GM21423 (cell line): Measurements from ENCODE around the gene VSIG10L.

Experiments
- ATAC-seq: cut with Tn5 transposase; IDR thresholded peaks from one replicate; pipeline ENCODE4 v1.9.1; 2021; ENCODE audit warnings: mild to moderate bottlenecking, moderate library complexity; ENCODE audit not compliant: unreplicated experiment

Gene VSIG10L

DNA sequence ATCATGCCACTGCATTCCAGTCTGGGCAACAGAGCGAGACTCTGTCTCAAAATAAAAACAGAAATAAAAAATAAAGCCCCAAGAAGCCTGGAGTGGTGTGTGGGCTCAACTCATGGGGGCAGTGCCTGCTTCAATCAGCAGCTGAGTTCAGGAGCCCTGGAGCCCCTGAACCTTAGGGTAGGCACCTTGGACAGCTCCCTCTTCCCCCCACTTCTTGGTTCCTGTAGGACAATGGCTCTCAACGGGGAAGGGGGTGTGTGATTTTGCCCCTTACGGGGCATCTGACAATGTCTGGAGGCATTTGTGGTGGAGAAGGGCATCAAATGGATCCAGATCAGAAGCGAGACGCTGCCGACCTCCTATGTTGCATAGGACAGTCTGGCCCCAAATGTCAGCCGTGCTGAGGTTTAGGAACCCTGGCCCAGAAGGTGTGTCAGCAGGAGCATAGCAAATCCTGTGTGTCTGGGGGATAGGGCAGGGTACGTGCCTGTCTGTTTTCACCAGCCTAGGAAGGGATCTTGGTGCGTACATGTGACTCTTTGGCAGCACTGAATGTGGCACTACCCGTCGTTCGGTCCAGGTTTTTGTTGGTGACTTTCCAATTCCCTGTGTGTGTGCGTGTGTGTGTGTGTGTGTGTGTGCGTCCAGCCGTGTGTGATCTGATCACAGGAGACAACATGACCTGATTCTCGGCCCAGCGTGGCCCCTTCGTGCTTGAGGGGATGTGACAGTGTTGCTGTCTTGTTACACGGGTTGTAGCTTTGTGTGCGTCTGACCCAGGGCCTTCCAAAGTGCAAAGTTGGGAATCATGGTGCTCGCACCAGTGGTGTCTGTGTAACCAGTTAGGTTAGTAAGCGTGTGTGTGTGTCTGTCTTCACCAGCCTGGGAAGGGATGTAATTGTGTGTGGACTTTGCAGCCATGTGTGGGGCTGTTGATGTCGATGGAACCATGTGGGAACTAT is 23.0 kb downstream of the VSIG10L start:
- no peak for ATAC-seq

DNA sequence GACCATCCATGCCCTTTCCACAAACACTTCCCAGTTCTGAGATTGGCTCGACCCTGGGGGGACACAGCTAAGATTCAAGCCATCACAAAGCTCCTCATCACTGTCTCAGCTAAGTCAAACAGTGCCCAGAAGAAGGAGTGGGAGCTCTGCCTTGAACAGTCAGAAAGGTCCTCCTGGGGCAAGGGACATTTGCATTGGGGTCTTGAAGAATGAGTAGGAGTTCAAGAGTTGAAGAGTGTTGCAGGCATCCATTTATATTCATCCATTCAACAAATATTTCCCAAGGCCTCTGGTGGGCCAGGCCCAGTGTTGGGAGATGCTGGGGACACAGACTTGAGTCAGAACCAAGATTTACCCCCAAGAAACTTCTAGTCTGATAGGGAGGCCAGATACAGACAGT is 24.0 kb downstream of the VSIG10L start:
- no peak for ATAC-seq

DNA sequence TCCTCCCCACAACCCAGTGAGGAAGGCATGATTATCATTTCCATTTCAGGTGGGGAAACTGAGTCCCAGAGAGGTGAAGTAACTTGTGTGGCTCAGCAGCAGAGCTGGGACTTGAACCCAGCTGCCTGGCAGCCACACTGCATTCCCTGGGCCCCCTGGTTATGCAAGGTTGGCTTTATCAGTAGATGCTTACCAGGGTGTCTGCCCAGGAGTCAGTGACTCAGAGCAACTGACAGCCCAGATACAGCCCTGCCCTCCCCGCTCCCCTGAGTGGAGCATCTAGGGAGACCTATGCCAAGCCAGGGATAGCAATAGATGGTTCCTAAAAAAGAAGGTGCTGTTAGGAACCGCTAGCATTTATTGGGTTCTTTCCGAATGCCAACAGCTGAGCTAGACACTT is 24.6 kb downstream of the VSIG10L start:
- ATAC-seq, result no peak

DNA sequence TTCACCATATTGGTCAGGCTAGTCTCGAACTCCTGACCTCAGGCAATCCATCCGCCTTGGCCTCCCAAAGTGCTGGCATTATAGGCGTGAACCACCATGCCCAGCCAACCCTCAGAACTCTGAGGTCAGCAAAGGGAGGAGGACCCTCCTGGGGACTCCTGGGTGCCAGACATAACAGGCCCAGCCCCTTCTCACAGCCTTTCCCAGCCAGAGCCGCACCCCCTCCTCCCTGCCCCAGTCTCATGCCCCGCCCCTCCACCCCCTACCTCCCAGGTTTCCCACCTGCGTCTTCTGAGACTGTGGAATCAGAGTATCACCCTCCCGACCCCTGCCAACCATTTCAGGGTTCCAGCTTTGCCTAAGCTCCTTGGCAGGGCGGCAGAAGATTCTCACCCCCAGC is 25.3 kb downstream of the VSIG10L start:
- no peak for ATAC-seq

DNA sequence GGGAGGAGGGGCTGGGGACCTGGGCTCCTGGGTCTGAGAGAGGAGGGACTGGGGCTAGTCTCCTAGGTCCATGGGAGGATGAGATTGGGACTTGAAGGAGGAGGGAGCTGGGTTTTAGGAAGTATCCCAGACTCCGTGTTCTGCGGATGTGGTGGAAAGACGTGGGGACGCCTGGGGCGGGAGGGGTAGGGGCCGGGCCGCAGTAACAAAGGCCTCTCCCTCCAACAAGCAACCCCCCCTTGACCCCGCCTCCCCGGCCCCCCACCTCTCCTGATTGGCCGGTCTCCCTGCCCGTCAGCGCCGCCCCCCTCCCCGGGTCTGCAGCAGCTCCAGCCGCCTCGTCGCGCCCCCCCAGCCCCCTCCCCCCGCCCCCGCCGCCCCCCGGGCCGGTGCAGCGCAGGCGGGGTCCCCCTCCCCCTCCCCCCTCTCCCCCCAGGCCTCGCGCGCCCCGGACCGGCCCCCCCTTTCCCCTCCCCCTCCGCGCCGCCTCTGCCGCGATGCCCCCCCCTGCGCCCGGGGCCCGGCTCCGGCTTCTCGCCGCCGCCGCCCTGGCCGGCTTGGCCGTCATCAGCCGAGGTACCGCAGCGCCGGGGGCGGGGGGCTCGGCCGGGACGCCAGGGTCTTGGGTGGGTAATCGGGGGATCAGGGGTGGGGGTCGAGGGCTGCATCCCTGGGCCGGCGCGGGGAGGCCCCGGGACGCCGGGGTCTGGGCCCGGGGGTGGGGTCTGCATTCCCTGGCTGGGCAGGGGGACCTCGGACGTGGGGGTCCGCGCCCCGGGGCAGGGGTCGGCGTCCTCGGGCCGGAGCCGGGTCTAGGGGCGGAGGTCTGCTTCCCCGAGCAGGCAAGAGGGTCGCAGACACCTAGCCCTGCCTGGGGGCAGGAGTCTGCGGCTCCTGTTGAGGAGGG is 30.3 kb downstream of the VSIG10L start, which contains the start of gene IGLON5:
IGLON5 (plus strand) TSS at position 294 of the 907 bp plus-strand sequence; CDS start at position 498, 204 bp downstream.
- no peak for ATAC-seq

DNA sequence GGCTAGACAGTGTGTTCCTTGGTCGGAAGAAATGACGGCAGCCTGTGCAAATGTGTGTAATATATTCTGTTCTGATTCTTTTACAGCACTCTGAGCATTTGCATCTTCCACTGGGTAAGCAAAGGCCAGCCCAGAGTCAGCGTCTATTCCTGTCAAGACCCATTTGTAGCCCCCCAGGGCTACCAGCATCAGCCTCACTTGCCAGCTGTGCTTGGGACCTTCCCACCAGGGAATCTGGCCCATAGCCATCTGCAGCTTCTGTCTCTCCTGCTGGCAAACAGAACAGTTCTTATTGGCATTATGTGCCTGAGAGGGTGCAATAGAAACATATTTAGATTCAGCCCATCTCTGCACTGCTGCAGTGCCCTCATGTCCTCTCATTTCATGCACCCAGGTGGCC is 36.5 kb downstream of the VSIG10L start:
- no peak for ATAC-seq

DNA sequence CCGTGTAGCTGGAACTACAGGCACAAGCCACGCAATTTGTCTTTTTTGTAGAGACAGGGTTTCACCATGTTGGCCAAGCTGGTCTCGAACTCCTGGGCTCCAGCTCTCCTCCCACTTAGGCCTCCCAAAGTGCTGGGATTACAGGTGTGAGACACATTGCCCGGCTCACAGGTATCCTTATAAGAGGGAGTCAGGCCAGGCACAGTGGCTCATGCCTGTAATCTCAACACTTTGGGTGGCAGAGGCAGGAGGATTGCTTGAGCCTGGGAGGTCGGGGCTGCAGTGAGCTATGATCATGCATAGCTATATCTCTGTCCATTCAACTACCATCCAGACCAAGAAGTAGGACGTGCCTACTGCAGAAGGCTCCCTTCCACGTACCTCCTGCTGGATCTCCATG is 40.7 kb downstream of the VSIG10L start:
- no peak for ATAC-seq

DNA sequence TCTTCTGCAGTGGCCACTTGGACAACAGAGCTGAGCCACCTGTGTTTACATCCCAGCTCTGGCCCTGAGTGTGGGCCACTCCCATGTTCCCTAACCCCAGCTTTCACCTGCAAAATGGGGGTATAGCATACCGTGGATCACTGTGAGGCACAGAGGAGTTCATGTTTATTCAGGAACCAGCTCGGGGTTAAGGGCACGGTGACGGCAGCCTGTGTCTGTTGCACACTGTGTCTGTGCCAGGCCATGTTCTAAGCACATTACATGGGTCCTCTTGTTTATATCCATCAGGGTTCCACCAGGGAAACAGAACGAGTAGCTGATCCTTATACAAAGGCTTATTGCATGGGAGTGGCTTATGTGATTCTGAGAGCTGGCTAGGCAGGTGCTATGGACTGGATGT is 44.5 kb downstream of the VSIG10L start:
- no peak for ATAC-seq

DNA sequence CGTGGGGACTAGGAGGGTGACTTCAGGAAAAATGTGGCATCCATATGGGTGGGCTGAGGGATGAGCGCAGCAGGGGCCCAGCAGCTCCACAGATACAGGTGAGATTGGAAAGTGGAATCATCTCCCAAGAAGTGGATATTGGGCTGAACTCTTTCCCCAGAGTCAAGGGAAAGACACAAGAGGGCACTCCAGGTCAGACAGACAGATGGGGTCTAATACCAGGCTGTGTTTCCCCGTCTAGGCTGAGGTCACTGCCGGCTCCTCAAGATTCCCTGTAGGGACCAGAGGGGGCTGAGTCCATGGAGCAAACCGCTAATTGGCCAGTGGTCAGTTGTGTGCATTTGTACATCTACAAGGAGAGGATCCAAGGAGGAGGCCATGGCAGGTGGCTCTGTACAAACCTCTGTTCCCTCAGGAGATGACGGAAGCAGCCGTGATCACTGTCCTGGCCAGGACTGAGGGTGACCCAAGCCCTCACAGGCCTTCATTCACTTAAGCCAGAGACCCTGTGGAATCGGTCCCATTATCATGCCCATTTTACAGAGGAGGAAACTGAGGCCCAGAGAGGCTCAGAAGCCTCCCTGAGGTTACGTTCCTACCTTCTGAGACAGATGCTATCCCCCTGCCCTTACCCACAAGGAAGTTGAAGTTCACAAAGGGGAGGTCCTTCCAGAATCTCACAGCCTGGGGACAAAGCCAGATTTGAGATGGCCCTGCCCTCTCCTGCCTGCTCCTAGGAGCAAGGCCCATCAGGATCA is 45.4 kb downstream of the VSIG10L start:
- ATAC-seq, result no peak

DNA sequence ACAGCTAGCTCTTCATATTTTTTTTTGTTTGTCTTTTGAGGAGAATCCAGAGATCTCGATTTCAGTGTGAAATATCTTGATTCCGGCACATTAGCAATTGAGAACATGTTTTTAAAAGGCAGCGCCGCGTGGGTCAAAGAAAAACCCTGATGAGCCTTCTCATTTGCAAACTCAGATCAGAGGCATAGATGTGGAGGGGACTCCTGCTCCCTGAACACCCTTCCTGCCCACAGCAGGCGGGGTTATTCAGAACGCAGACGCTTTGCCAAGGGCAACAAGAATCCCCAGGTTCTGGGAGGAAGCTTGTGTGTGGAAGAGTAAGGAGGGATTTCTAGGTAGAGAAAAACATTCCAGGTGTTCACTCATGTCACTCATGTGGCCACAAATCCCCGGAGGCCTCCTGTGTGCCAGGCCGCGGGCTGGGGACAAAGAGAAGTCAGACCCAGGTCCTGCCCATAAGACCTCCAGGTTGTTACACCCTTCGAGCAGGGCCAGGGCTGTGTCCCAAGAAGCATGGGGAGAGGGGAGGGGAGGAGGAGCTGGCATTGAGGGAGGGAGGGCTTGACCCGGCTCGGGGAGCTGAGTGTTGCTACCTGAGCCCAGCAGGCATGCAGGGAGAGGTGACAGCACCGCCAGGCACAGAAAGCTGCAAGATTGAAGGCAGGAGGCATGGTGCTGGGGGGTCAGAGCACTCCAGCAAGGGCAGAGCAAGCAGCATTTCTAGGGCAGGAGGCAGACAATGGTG is 46.4 kb downstream of the VSIG10L start:
- no peak for ATAC-seq

DNA sequence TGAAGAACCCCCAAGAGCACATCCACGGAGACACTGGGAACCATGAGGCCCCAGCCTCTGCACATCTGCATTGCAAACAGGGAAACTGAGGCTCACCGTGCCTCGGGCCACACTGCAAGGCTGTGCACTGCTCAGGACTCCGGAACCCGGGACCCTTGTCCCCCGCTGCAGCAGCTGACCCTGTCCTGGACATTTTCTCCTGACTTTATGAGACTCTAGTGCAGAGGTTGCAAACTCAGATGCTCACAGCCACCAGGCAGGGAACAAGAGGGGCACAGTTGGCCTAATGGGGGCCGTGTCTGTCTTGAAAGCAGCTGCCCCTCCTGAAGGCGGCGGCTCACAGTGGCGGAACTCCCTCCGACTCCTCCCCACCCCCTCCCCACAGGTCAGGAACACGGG is 47.0 kb downstream of the VSIG10L start:
- ATAC-seq, result no peak

DNA sequence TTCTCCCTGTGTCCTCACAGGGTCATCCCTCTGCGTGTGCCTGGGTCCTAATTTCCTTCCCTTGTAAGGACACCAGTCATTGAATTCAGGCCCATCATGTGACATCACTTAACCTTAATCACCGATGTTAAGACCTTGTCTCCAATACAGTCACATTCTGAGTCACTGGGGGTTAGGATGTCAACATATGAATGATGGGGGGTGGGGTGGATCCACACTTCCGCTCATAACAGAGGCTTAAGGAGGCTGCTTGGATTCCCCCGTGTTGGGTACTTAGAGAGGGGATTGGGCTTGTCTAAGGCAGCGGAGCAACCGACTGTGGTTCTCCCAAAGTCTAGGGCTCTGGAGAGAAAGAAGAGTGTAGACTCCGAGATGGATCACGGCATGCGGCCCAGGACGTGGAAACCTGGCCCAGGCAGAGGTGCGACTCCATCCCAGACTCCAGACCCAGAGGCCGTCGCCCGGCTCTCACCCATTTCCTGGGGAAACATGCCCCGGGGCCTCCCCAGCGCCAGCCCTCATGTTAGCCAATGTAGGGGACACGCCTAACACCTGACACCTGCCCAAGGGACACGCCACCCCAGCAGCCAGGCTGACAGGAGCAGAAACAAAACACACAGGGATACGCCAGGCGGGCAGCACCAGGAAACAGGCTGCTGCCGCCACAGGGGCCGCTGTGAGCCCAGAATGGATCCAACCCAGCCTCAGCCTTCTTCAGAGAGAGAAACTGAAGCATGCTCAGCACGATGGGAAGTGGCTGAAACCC is 47.5 kb downstream of the VSIG10L start:
- no peak for ATAC-seq

DNA sequence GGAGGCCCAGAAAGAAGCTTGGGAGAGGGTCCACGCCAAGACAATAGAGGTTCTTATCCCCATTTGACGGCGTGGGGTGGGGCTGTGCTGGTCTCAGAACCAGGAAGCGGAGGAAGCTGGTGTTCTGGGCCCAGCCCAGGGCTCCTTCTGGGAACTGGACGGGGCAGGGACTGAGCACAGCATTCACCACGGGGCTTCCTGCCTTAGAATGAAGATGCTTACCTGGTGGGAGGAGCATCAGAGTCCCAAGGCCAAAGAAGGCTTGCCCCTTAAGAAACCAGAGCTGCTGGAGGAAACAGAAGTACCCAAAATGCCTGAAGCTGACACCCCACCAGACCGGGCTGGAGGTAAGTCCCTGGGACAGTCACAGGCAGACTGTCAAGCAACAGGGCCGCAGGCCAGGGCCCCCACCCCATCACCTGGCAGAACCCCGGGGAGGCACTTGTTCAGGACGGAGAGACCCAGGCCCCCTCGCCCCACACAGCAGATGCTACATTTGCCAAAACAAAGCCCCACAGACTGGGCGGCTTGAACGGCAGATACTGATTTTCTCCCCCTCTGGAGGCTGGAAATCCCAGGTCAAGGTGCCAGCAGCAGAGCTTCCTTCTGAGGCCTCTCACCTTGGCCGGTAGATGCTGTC is 48.2 kb downstream of the VSIG10L start:
- ATAC-seq, result no peak

DNA sequence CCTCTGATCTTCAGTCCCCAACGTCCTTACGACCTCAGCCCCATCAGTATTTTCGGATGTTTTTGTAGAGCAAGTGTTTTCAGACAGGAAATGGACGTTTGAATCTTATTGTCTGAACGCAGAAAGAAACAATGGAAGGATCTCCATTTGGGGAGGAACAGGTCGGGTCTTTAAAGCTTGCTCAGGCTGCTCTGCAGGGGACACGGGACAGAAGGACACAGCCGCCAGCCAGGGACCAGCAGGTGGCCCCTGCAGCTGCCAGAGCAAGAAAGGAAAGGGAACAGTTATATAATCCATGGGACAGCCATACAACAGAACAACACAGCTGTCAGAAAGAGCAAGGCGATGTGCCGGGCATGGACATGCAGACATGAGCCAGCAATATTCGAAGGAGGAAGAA is 49.0 kb downstream of the VSIG10L start:
- no peak for ATAC-seq

DNA sequence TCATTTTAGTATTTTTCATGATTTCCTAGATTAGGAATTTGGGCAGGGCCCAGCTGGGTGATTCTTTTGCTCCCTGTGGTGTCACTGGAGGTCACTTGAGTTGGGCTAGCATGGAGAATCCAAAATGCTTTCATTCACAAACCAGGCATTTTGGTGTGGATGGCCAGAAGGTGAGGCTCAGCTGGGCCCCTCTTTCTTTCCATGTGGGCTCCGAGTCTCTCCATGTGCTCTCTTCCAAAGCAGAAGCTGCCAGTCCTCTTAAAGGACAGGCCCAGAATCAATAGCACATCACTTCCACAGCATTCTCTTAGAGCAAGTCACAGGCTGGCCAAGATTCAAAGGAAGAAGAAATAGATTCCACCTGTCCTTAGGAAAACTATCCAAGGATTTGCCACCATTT is 52.3 kb downstream of the VSIG10L start:
- no peak for ATAC-seq

DNA sequence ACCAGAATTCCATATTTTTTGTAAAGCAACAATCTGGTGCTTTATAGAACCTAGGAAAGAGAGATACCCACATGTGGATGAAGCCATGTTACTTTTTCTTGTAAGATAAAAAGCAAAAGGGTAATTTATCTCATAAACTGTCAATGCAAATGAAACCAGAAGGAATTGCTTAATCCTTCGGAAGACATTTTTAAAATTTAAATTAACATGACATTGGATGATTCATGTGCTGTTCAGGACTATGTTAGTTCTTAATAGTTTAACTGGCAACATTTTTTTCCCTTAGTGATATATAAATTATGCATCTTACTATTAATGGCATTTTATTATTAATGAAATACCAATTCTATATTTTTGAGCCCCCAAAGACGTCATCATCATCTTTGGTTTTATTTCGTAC is 56.3 kb downstream of the VSIG10L start:
- ATAC-seq, result no peak

DNA sequence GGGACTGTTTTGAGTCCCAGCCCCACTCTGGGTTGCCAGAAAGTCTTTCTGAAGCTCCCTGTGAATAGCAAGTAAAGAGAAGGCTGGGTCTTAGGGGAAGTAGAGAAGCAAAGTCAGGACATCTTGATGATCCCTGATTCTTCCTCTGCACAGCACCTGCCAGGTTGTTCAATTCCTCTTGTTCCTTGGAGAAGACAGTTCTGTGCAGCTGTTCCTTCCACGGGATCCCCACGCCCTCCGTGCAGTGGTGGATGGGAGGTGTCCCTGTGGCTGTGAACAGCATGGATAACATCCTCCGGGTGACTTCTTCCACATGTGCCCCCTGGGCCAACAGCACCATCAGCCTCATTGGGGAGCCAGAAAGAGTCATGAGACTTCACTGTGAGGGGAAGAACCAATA is 59.6 kb downstream of the VSIG10L start:
- ATAC-seq, result no peak
